Activated B cell treated with CpG ODN at 0.5 μM for 24 hours (primary cell): Measurements from ENCODE around the gene LYPD5. TPM values are rescaled to one million over a fixed set of nuclear protein-coding genes. Genes with fewer than 3 reads are reported as not detected.
A peak's percentile ranks its signal among the peaks of the same experiment; 100 is the strongest.
"Not testable (repeated sequence)": the region's sequence is repeated elsewhere in the genome, so short reads cannot be mapped to it uniquely, and the experiment has no call there.

Source experiments
- ATAC-seq: fragments of 200-7000 bp; cut with Tn5 transposase; one replicate; pipeline ENCODE4 v1.10.0; 2021; ENCODE audit warnings: low read depth, mild to moderate bottlenecking, moderate library complexity
- CTCF ChIA-PET: fragments of 350-600 bp; sonication (Branson Sonifier 250); formaldehyde crosslinking; loops from one replicate; lab custom pipeline; 2021; ENCODE audit warnings: antibody characterized with exemption; lab: Charles Lee
- POLR2A ChIA-PET: fragments of 350-600 bp; sonication (Branson Sonifier 250); formaldehyde crosslinking; loops from one replicate; lab custom pipeline; 2021; ENCODE audit warnings: antibody characterized with exemption; lab: Charles Lee
- DNase-seq: peaks from one replicate; pipeline ENCODE4 v3.0.0; 2022
- H3K27ac Mint-ChIP-seq: one replicate; pipeline ENCODE4 v1.8.0; 2020; ENCODE audit warnings: mixed read lengths
- H3K27me3 Mint-ChIP-seq: one replicate; pipeline ENCODE4 v1.8.0; 2021; ENCODE audit warnings: mixed read lengths
- H3K36me3 Mint-ChIP-seq: one replicate; pipeline ENCODE4 v1.8.0; 2021; ENCODE audit warnings: low read depth, mixed read lengths
- H3K4me1 Mint-ChIP-seq: one replicate; pipeline ENCODE4 v1.8.0; 2021; ENCODE audit warnings: mixed read lengths
- H3K4me3 Mint-ChIP-seq: one replicate; pipeline ENCODE4 v1.8.0; 2020; ENCODE audit warnings: mild to moderate bottlenecking, mixed read lengths
- H3K9me3 Mint-ChIP-seq: one replicate; pipeline ENCODE4 v1.8.0; 2020; ENCODE audit warnings: mixed read lengths
- intact Hi-C: fragments of 100-400 bp; cut with micrococcal nuclease; formaldehyde crosslinking; loops from one replicate; pipeline ENCODE4 v1.15.1; 2024
- total RNA-seq: library from RNA; stranded (reverse); gene quantifications from 2 replicates; pipeline ENCODE4 v1.2.3, GENCODE V29; 2022
- TF ChIP-seq, protein P1 (sequence below): fragments of 200-600 bp; IDR thresholded peaks from one replicate; pipeline ENCODE4 v1.8.0; 2022; ENCODE audit warnings: antibody characterized with exemption, mild to moderate bottlenecking

The LYPD5 gene
- total RNA-seq, 1 donor from 2014 or later, result 0.44 TPM

DNA sequence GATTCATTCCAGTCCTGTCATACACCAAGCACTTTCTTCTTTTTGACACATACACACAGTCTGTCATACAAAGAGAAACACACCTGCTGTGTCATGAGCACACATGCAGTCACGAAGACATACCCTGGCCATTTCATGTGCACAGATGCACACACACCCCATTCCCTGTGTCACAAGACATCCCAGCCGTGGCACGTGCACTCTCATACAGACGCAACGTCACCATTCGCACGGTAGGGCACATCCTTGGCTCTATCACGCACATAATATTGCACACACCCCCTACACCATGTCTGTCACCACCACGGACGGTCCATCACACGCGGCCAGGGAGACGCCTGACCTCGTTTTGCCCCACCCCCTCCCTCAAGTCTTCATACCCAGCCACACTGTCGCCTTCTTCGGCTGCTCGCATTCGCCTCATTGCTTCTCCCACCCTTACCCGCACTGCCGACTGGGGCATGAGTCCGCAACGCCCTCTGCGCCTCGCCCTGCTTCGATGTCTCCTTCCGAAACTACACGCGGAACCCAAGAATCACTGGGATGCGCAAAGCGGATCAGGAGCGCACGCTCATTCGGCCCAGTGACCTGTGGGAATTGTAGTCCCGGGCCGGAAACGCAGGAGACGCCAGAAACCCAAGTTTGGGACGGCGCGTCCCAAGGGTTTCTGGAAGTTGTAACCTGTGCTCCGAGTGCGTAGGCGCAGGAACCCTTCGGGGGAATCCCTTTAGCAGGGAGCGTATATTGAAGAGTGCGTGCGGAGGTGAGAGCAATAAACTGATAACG lies 18.0 kb upstream of the LYPD5 start:
- TF ChIP-seq, protein P1, sequence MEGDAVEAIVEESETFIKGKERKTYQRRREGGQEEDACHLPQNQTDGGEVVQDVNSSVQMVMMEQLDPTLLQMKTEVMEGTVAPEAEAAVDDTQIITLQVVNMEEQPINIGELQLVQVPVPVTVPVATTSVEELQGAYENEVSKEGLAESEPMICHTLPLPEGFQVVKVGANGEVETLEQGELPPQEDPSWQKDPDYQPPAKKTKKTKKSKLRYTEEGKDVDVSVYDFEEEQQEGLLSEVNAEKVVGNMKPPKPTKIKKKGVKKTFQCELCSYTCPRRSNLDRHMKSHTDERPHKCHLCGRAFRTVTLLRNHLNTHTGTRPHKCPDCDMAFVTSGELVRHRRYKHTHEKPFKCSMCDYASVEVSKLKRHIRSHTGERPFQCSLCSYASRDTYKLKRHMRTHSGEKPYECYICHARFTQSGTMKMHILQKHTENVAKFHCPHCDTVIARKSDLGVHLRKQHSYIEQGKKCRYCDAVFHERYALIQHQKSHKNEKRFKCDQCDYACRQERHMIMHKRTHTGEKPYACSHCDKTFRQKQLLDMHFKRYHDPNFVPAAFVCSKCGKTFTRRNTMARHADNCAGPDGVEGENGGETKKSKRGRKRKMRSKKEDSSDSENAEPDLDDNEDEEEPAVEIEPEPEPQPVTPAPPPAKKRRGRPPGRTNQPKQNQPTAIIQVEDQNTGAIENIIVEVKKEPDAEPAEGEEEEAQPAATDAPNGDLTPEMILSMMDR, result no peak
- Mint-ChIP-seq H3K9me3 (no peaks in the 10 kb centered on the region), H3K4me1 (peaks cover 8% of the 10 kb centered on the region), H3K4me3 (peak overlapping the region; percentile 78), H3K27me3 (peaks cover 35% of the 10 kb centered on the region), H3K27ac (no peak overlapping the region), H3K36me3 (no peaks in the 10 kb centered on the region)
- ChIA-PET CTCF (no interaction called here), POLR2A (no interaction called here)
- no peak for DNase-seq
- peak; percentile 34 for ATAC-seq
- intact Hi-C loops, result no loop called here

- POLR2A ChIA-PET, result interaction anchor here (0.9 kb wide), 1 partner anchor 34 kb away, joined by 4 read pairs; no protein-coding TSS in a partner anchor
- TF ChIP-seq, protein P1, result no peak
- Mint-ChIP-seq H3K27ac (no peak overlapping the region), H3K4me1 (peaks cover 8% of the 10 kb centered on the region), H3K27me3 (peaks cover 29% of the 10 kb centered on the region), H3K36me3 (no peaks in the 10 kb centered on the region), H3K4me3 (no peak overlapping the region), H3K9me3 (no peaks in the 10 kb centered on the region)
- CTCF ChIA-PET, result interaction anchor here (0.8 kb wide), 1 partner anchor 9 kb away, joined by 4 read pairs; no protein-coding TSS in a partner anchor
- no peak for DNase-seq
- intact Hi-C loops, result no loop called here
- no peak for ATAC-seq
These were observed 16.3 kb upstream of the LYPD5 start for GRCh38 chr19:43818500-43818899.

DNA sequence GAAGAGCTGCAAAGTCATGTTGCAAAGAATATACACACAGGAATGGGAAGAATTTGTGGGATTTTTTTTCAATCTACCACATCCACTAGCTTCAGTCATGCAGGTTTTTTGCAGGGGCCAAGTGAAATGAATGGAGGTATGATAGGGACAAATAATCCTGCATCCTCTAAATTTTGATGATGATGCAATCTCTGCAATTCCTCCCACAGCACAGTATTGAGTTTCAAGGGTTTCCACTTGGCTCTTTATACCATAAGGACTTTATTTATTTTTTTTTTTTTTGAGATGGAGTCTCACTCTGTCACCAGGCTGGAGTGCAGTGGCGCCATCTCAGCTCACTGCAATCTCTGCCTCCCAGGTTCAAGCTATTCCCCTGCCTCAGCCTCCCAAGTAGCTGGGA lies 15.2 kb upstream of the LYPD5 start:
- H3K4me1 Mint-ChIP-seq, DNase-seq, CTCF ChIA-PET, H3K4me3 Mint-ChIP-seq, H3K9me3 Mint-ChIP-seq, H3K36me3 Mint-ChIP-seq, ATAC-seq, H3K27ac Mint-ChIP-seq, POLR2A ChIA-PET, intact Hi-C loops: not testable (repeated sequence)
- H3K27me3 Mint-ChIP-seq, result peaks cover 33% of the 10 kb centered on the region

- Mint-ChIP-seq H3K27ac (no peak overlapping the region), H3K4me3 (no peak overlapping the region), H3K27me3 (peaks cover 24% of the 10 kb centered on the region), H3K4me1 (no peaks in the 10 kb centered on the region), H3K9me3 (no peaks in the 10 kb centered on the region), H3K36me3 (no peaks in the 10 kb centered on the region)
- DNase-seq, result no peak
- intact Hi-C loops, result no loop called here
- POLR2A ChIA-PET, result no interaction called here
- TF ChIP-seq, protein P1, result no peak
- no peak for ATAC-seq
- CTCF ChIA-PET, result no interaction called here
These were observed 12.6 kb upstream of the LYPD5 start for GRCh38 chr19:43814663-43815352.

- ChIA-PET POLR2A (no interaction called here), CTCF (interaction anchor here (0.9 to 1.3 kb wide), 2 partner anchors 67 to 69 kb away, joined by 3 read pairs; no protein-coding TSS in a partner anchor)
- H3K4me3 Mint-ChIP-seq, result no peak overlapping the region
- H3K27me3 Mint-ChIP-seq, result peaks cover 12% of the 10 kb centered on the region
- TF ChIP-seq, protein P1, result no peak
- no peaks in the 10 kb centered on the region for H3K4me1 Mint-ChIP-seq
- intact Hi-C loops, result no loop called here
- no peak overlapping the region for H3K27ac Mint-ChIP-seq
- no peaks in the 10 kb centered on the region for H3K36me3 Mint-ChIP-seq
- no peak for ATAC-seq
- no peak for DNase-seq
- no peaks in the 10 kb centered on the region for H3K9me3 Mint-ChIP-seq
These were observed 10.4 kb upstream of the LYPD5 start for GRCh38 chr19:43812688-43813087.
